OCI-LY1 (cell line): Measurements from ENCODE around the gene NELL2.

Source experiments
- H2AFZ ChIP-seq: fragments of 200-600 bp; sonication (generic), shearing (Covaris generic); 2 replicates; pipeline ENCODE4 v1.6.0; 2014; ENCODE audit warnings: antibody characterized with exemption, mild to moderate bottlenecking, low read length
- H3F3A ChIP-seq: fragments of 200-600 bp; sonication (generic), shearing (Covaris generic); 2 replicates; pipeline ENCODE4 v1.6.0; 2014; ENCODE audit warnings: mild to moderate bottlenecking, antibody characterized with exemption, low read length, moderate library complexity; ENCODE audit not compliant: insufficient read depth
- H3K27ac ChIP-seq: fragments of 200-600 bp; sonication (generic); 2 replicates; pipeline ENCODE4 v1.5.1; 2014; ENCODE audit warnings: low read length, mixed run types, mild to moderate bottlenecking, low read depth; ENCODE audit not compliant: poor library complexity, severe bottlenecking
- H3K27me3 ChIP-seq: fragments of 200-600 bp; sonication (generic); 2 replicates; pipeline ENCODE4 v1.6.0; 2014; ENCODE audit warnings: antibody characterized with exemption, mild to moderate bottlenecking, low read length, moderate library complexity; ENCODE audit not compliant: insufficient read depth
- H3K36me3 ChIP-seq: fragments of 200-600 bp; sonication (generic); 2 replicates; pipeline ENCODE4 v1.6.1; 2014; ENCODE audit warnings: mild to moderate bottlenecking, antibody characterized with exemption, low read length, moderate library complexity, mixed read lengths; ENCODE audit not compliant: insufficient read depth
- H3K4me1 ChIP-seq: fragments of 200-600 bp; sonication (generic); 2 replicates; pipeline ENCODE4 v1.5.1; 2014; ENCODE audit warnings: mild to moderate bottlenecking, low read length, moderate library complexity; ENCODE audit not compliant: insufficient read depth, severe bottlenecking
- H3K4me2 ChIP-seq: fragments of 200-600 bp; sonication (generic), shearing (Covaris generic); 2 replicates; pipeline ENCODE4 v1.6.1; 2014; ENCODE audit warnings: low read length
- H3K4me3 ChIP-seq: fragments of 200-600 bp; sonication (generic); 2 replicates; pipeline ENCODE4 v1.5.1; 2014; ENCODE audit warnings: low read length, low read depth, mild to moderate bottlenecking, mixed read lengths; ENCODE audit not compliant: poor library complexity, severe bottlenecking
- H3K79me2 ChIP-seq: fragments of 200-600 bp; shearing (Covaris generic); 2 replicates; pipeline ENCODE4 v1.6.1; 2016; ENCODE audit warnings: mixed run types, low read length, mixed read lengths; ENCODE audit not compliant: insufficient read depth
- H3K9ac ChIP-seq: fragments of 200-600 bp; sonication (generic), shearing (Covaris generic); 2 replicates; pipeline ENCODE4 v1.6.1; 2014; ENCODE audit warnings: mild to moderate bottlenecking, low read length, mixed read lengths
- H3K9me2 ChIP-seq: fragments of 200-600 bp; sonication (generic), shearing (Covaris generic); 2 replicates; pipeline ENCODE4 v1.6.1; 2014; ENCODE audit warnings: low read depth, mild to moderate bottlenecking, low read length, mixed read lengths
- H3K9me3 ChIP-seq: fragments of 200-600 bp; shearing (Covaris generic); 2 replicates; pipeline ENCODE4 v1.6.1; 2014; ENCODE audit warnings: low read length, mixed read lengths
- H4K20me1 ChIP-seq: fragments of 200-600 bp; sonication (generic), shearing (Covaris generic); 2 replicates; pipeline ENCODE4 v1.6.0; 2016; ENCODE audit warnings: mild to moderate bottlenecking, low read length; ENCODE audit not compliant: insufficient read depth
- CTCF ChIP-seq: fragments of 200-600 bp; sonication (generic), shearing (Covaris generic); IDR thresholded peaks from 2 replicates; pipeline ENCODE4 v1.5.1; 2017; ENCODE audit warnings: mild to moderate bottlenecking, antibody characterized with exemption, low read length, moderate library complexity, mixed read lengths
- EZH2 ChIP-seq: fragments of 200-600 bp; sonication (generic), shearing (Covaris generic); IDR thresholded peaks from 2 replicates; pipeline ENCODE4 v1.8.0; 2017; ENCODE audit warnings: borderline replicate concordance, mixed run types, mild to moderate bottlenecking, antibody characterized with exemption, low read length, moderate library complexity, mixed read lengths

NELL2 gene

GRCh38 chr12:44663291-44663690 is 212.8 kb downstream of the NELL2 start:
- H3K9ac ChIP-seq = no peak overlapping the region
- no peaks in the 10 kb centered on the region for H3K4me1 ChIP-seq
- H3K27me3 ChIP-seq = no peaks in the 10 kb centered on the region
- peaks cover 8% of the 10 kb centered on the region; the same call in 1 of the 2 replicates for H3K36me3 ChIP-seq
- H3K4me2 ChIP-seq = no peak overlapping the region
- no peak overlapping the region for H3K27ac ChIP-seq
- H3K79me2 ChIP-seq = no peaks in the 10 kb centered on the region
- H3F3A ChIP-seq = no peaks in the 10 kb centered on the region
- TF ChIP-seq EZH2 (no peak), CTCF (no peak)
- no peak overlapping the region for H2AFZ ChIP-seq
- 0 out of 2 replicates have a peak, but pooled peaks cover 4% of the 10 kb centered on the region for H3K9me3 ChIP-seq
- H4K20me1 ChIP-seq = no peaks in the 10 kb centered on the region
- no peak overlapping the region for H3K4me3 ChIP-seq
- no peaks in the 10 kb centered on the region for H3K9me2 ChIP-seq

GRCh38 chr12:44655846-44656245 is 220.3 kb downstream of the NELL2 start:
- no peaks in the 10 kb centered on the region for H3K27me3 ChIP-seq
- H3K4me1 ChIP-seq = peaks cover 54% of the 10 kb centered on the region
- no peak overlapping the region for H2AFZ ChIP-seq
- H3K36me3 ChIP-seq = peaks cover 3% of the 10 kb centered on the region; the same call in 1 of the 2 replicates
- 0 out of 2 replicates have a peak, but pooled peaks cover 3% of the 10 kb centered on the region for H3K9me3 ChIP-seq
- no peaks in the 10 kb centered on the region for H4K20me1 ChIP-seq
- H3K27ac ChIP-seq = peak overlapping the region; percentile 97
- peak overlapping the region; percentile 50; the same call in 1 of the 2 replicates for H3K4me2 ChIP-seq
- H3K79me2 ChIP-seq = no peaks in the 10 kb centered on the region
- TF ChIP-seq CTCF (no peak), EZH2 (no peak)
- no peaks in the 10 kb centered on the region for H3K9me2 ChIP-seq
- H3F3A ChIP-seq = no peaks in the 10 kb centered on the region
- H3K4me3 ChIP-seq = no peak overlapping the region
- H3K9ac ChIP-seq = peak overlapping the region; percentile 40

GRCh38 chr12:44654646-44655639 is 221.2 kb downstream of the NELL2 start:
- Histone ChIP-seq H3K9me3 (no peaks in the 10 kb centered on the region), H2AFZ (no peak overlapping the region), H3K9ac (peak overlapping the region; percentile 60), H3K9me2 (no peaks in the 10 kb centered on the region), H3K79me2 (no peaks in the 10 kb centered on the region), H3K4me2 (peak overlapping the region; percentile 50), H3K4me3 (peak overlapping the region; percentile 23), H3K4me1 (peaks cover 63% of the 10 kb centered on the region), H3F3A (no peaks in the 10 kb centered on the region), H3K27me3 (no peaks in the 10 kb centered on the region), H3K36me3 (no peaks in the 10 kb centered on the region), H4K20me1 (no peaks in the 10 kb centered on the region), H3K27ac (peak overlapping the region; percentile 97)
- TF ChIP-seq EZH2 (no peak), CTCF (no peak; the same call in 1 of the 2 replicates)
